ENCODE measurements around the gene FCMR. TPM values are rescaled to one million over a fixed set of nuclear protein-coding genes. Genes with fewer than 3 reads are reported as not detected.
"Not testable (repeated sequence)": the region's sequence is repeated elsewhere in the genome, so short reads cannot be mapped to it uniquely, and the experiment has no call there.

The FCMR gene
- total RNA-seq, 2 donors from 2014 or later: 2.3 TPM; not detected in 1

- intact Hi-C loops (cut with DNase I): no loop called here
- no peak overlapping the region for H3K27ac ChIP-seq
- H3K9me3 ChIP-seq: no peaks in the 10 kb centered on the region
- no peaks in the 10 kb centered on the region for H3K36me3 ChIP-seq (replicated peaks in 1 of 2; ENCODE audit: insufficient read depth in 1 of 2, low read depth in 2 of 2)
- TF ChIP-seq CTCF (IDR thresholded peaks at IDR 0.05) (peak in 1 of 7 experiments; percentile 17), POLR2A (IDR thresholded peaks at IDR 0.05) (no peak)
- no peaks in the 10 kb centered on the region for H3K4me1 ChIP-seq
- 85 to 86% methylated on average over 5 of the region's 5 CpGs for WGBS, 2 donors
- DNase-seq: no peak
- H3K4me3 ChIP-seq: no peak overlapping the region
- no peak for ATAC-seq
- H3K27me3 ChIP-seq: no peaks in the 10 kb centered on the region
Measured at GRCh38 chr1:206856674-206857464, 64.9 kb downstream of the FCMR start.

GRCh38 chr1:206855859-206856258 is 65.9 kb downstream of the FCMR start:
- Histone ChIP-seq H3K27me3 (no peaks in the 10 kb centered on the region), H3K27ac (no peak overlapping the region), H3K9me3 (no peaks in the 10 kb centered on the region), H3K36me3 (replicated peaks in 1 of 2; ENCODE audit: insufficient read depth in 1 of 2, low read depth in 2 of 2) (no peaks in the 10 kb centered on the region), H3K4me3 (no peak overlapping the region), H3K4me1 (no peaks in the 10 kb centered on the region)
- ATAC-seq (no peak), DNase-seq (no peak)
- 81 to 95% methylated on average over 2 of the region's 2 CpGs for WGBS, 2 donors
- no peak for TF ChIP-seq POLR2A (IDR thresholded peaks at IDR 0.05)
- TF ChIP-seq CTCF (IDR thresholded peaks at IDR 0.05): no peak
- intact Hi-C loops (cut with DNase I): no loop called here

- DNase-seq: peak; percentile 55 to 79 (median 68)
Measured at GRCh38 chr1:206854401-206855129, 67.2 kb downstream of the FCMR start.

GRCh38 chr1:206853696-206854095 is 68.0 kb downstream of the FCMR start:
- H3K36me3 ChIP-seq (replicated peaks in 1 of 2; ENCODE audit: insufficient read depth in 1 of 2, low read depth in 2 of 2); ATAC-seq; H3K4me1 ChIP-seq; H3K27ac ChIP-seq; H3K27me3 ChIP-seq; H3K4me3 ChIP-seq; DNase-seq; H3K9me3 ChIP-seq; intact Hi-C loops (cut with DNase I): not testable (repeated sequence)

More at GRCh38 chr1:206854401-206855129, 67.2 kb downstream of the FCMR start:
- Histone ChIP-seq H3K4me3 (no peak overlapping the region), H3K9me3 (no peaks in the 10 kb centered on the region), H3K36me3 (replicated peaks in 1 of 2; ENCODE audit: insufficient read depth in 1 of 2, low read depth in 2 of 2) (no peaks in the 10 kb centered on the region), H3K4me1 (no peaks in the 10 kb centered on the region), H3K27me3 (no peaks in the 10 kb centered on the region), H3K27ac (no peak overlapping the region)
- peak; percentile 40 for ATAC-seq
- TF ChIP-seq POLR2A (IDR thresholded peaks at IDR 0.05) (no peak), CTCF (IDR thresholded peaks at IDR 0.05) (no peak)
- intact Hi-C loops (cut with DNase I): no loop called here
- 53 to 59% methylated on average over 3 of the region's 3 CpGs for WGBS, 2 donors

Other genes with a start within 250 kb of the FCMR start
- gene MAPKAPK2, start 237.0 kb downstream of the FCMR start, total RNA-seq: 10 to 100 TPM; 29.1 to 46.5 TPM
- not detected for gene IL19, start 151.2 kb downstream of the FCMR start, total RNA-seq
- 1 to 10 TPM in 1 of 2 donors, not detected in 1; 1.0 TPM for gene IL10, start 149.4 kb downstream of the FCMR start, total RNA-seq
- gene IL20, start 56.3 kb downstream of the FCMR start, total RNA-seq: not detected
- not detected for gene IL24, start 24.5 kb downstream of the FCMR start, total RNA-seq
- gene PIGR, start 24.5 kb upstream of the FCMR start, total RNA-seq: 10 to 100 TPM; 14.8 to 45.1 TPM
- gene FCAMR, start 48.5 kb upstream of the FCMR start, total RNA-seq: not detected
- gene C1orf116, start 110.8 kb upstream of the FCMR start, total RNA-seq: 10 to 100 TPM; 11.2 to 23.3 TPM
- 1 to 10 TPM; 5.4 to 5.9 TPM for gene YOD1, start 129.3 kb upstream of the FCMR start, total RNA-seq
- gene PFKFB2, start 131.3 kb upstream of the FCMR start, total RNA-seq: 1 to 10 TPM; 4.9 to 9.3 TPM
- 10 to 100 TPM in 1 of 2 donors, not detected in 1; 11.9 TPM for gene C4BPB, start 166.9 kb upstream of the FCMR start, total RNA-seq
- gene C4BPA, start 182.3 kb upstream of the FCMR start, total RNA-seq: 10 to 100 TPM in 1 of 2 donors, 1 to 10 TPM in 1; 8.9 to 23.1 TPM